WTC11 (cell line): ENCODE measurements around the gene FBH1. TPM values are rescaled to one million over a fixed set of nuclear protein-coding genes. Genes with fewer than 3 reads are reported as not detected.

Experiments
- ATAC-seq: fragments of 200-7000 bp; cut with Tn5 transposase; 2 replicates; pipeline ENCODE4 v1.10.0; 2021; ENCODE audit warnings: mild to moderate bottlenecking, moderate library complexity
- CTCF ChIA-PET: fragments of 300-600 bp; sonication (Branson Sonifier 250); formaldehyde crosslinking; loops from one replicate; lab custom pipeline; 2021; ENCODE audit warnings: antibody characterized with exemption; lab: Charles Lee
- POLR2A ChIA-PET: fragments of 350-600 bp; sonication (Branson Sonifier 250); formaldehyde crosslinking; loops from one replicate; lab custom pipeline; 2021; ENCODE audit warnings: antibody characterized with exemption; lab: Charles Lee
- DNase-seq: peaks from one replicate; pipeline ENCODE4 v3.0.0; 2021; ENCODE audit warnings: low spot score
- H3K27ac Mint-ChIP-seq: 2 replicates; pipeline ENCODE4 v1.8.0; 2021; ENCODE audit warnings: mixed read lengths
- H3K27me3 Mint-ChIP-seq: 2 replicates; pipeline ENCODE4 v1.8.0; 2021; ENCODE audit warnings: low read depth, mild to moderate bottlenecking, moderate library complexity, mixed read lengths
- H3K36me3 Mint-ChIP-seq: 2 replicates; pipeline ENCODE4 v1.8.0; 2021; ENCODE audit warnings: mixed read lengths
- H3K4me1 Mint-ChIP-seq: 2 replicates; pipeline ENCODE4 v1.8.0; 2022; ENCODE audit warnings: mixed read lengths
- H3K4me3 Mint-ChIP-seq: 2 replicates; pipeline ENCODE4 v1.8.0; 2021; ENCODE audit warnings: mild to moderate bottlenecking, moderate library complexity, mixed read lengths
- H3K9me3 Mint-ChIP-seq: 2 replicates; pipeline ENCODE4 v1.8.0; 2021; ENCODE audit warnings: mixed read lengths
- ATF1 ChIP-seq: sonication (generic); formaldehyde crosslinking; IDR thresholded peaks from 2 replicates; pipeline ENCODE4 v1.8.1; 2023; ENCODE audit warnings: mild to moderate bottlenecking, moderate library complexity, missing genetic modification reagents
- ATF6 ChIP-seq: sonication (generic); formaldehyde crosslinking; IDR thresholded peaks from 2 replicates; pipeline ENCODE4 v1.8.1; 2023; ENCODE audit warnings: mild to moderate bottlenecking, missing genetic modification reagents
- ESRRA ChIP-seq: sonication (generic); formaldehyde crosslinking; IDR thresholded peaks from 2 replicates; pipeline ENCODE4 v1.8.1; 2022; ENCODE audit warnings: mild to moderate bottlenecking, missing genetic modification reagents, borderline replicate concordance
- FOXK1 ChIP-seq: sonication (generic); formaldehyde crosslinking; IDR thresholded peaks from 2 replicates; pipeline ENCODE4 v1.8.0; 2022; ENCODE audit warnings: mild to moderate bottlenecking, moderate library complexity, missing genetic modification reagents
- MAX ChIP-seq: sonication (generic); formaldehyde crosslinking; IDR thresholded peaks from 2 replicates; pipeline ENCODE4 v1.8.0; 2022; ENCODE audit warnings: mild to moderate bottlenecking, missing genetic modification reagents
- MXD4 ChIP-seq: fragments of 250-450 bp; sonication (Bioruptor Pico); IDR thresholded peaks from 2 replicates; pipeline ENCODE4 v1.8.0; 2021; ENCODE audit warnings: mild to moderate bottlenecking, moderate library complexity, borderline replicate concordance
- NR1H2 ChIP-seq: sonication (generic); formaldehyde crosslinking; IDR thresholded peaks from 2 replicates; pipeline ENCODE4 v1.9.0; 2021; ENCODE audit warnings: mild to moderate bottlenecking, moderate library complexity, missing genetic modification reagents
- SMAD4 ChIP-seq: sonication (generic); formaldehyde crosslinking; IDR thresholded peaks from 2 replicates; pipeline ENCODE4 v1.8.0; 2022; ENCODE audit warnings: mild to moderate bottlenecking, missing genetic modification reagents
- SOX15 ChIP-seq: fragments of 250-450 bp; sonication (Bioruptor Pico); IDR thresholded peaks from 2 replicates; pipeline ENCODE4 v1.9.0; 2021; ENCODE audit warnings: mild to moderate bottlenecking
- SP1 ChIP-seq: sonication (generic); formaldehyde crosslinking; conservative IDR thresholded peaks from 2 replicates; pipeline ENCODE4 v1.8.1; 2022; ENCODE audit warnings: missing genetic modification reagents
- USF1 ChIP-seq: sonication (generic); formaldehyde crosslinking; IDR thresholded peaks from 2 replicates; pipeline ENCODE4 v1.8.0; 2022; ENCODE audit warnings: mild to moderate bottlenecking, missing genetic modification reagents
- ZNF263 ChIP-seq: sonication (generic); formaldehyde crosslinking; IDR thresholded peaks from 2 replicates; pipeline ENCODE4 v1.8.1; 2022; ENCODE audit warnings: low read depth, mild to moderate bottlenecking, moderate library complexity, missing genetic modification reagents
- ZNF423 ChIP-seq: fragments of 250-450 bp; sonication (Bioruptor Pico); IDR thresholded peaks from 2 replicates; pipeline ENCODE4 v2.1.2; 2022; ENCODE audit warnings: mild to moderate bottlenecking, moderate library complexity
- ZNF512 ChIP-seq: sonication (generic); formaldehyde crosslinking; IDR thresholded peaks from 2 replicates; pipeline ENCODE4 v1.8.1; 2022; ENCODE audit warnings: missing genetic modification reagents, borderline replicate concordance
- total RNA-seq: library from RNA; stranded (reverse); gene quantifications from 3 replicates; pipeline ENCODE4 v1.2.3, GENCODE V29; 2021
- TF ChIP-seq, protein P1 (sequence below): sonication (generic); formaldehyde crosslinking; IDR thresholded peaks from 2 replicates; pipeline ENCODE4 v1.8.1; 2022; ENCODE audit warnings: low read depth, missing genetic modification reagents, borderline replicate concordance
- TF ChIP-seq, protein P2 (sequence below): sonication (generic); formaldehyde crosslinking; IDR thresholded peaks from 2 replicates; pipeline ENCODE4 v1.8.1; 2022; ENCODE audit warnings: mild to moderate bottlenecking, moderate library complexity, missing genetic modification reagents
- TF ChIP-seq, protein P3 (sequence below): sonication (generic); formaldehyde crosslinking; IDR thresholded peaks from 2 replicates; pipeline ENCODE4 v1.8.1; 2023; ENCODE audit warnings: mild to moderate bottlenecking, missing genetic modification reagents, moderate library complexity
- TF ChIP-seq, protein P4 (sequence below): sonication (generic); formaldehyde crosslinking; IDR thresholded peaks from 2 replicates; pipeline ENCODE4 v1.8.1; 2022; ENCODE audit warnings: mild to moderate bottlenecking, missing genetic modification reagents, moderate library complexity, borderline replicate concordance
- TF ChIP-seq, protein P5 (sequence below): sonication (generic); formaldehyde crosslinking; IDR thresholded peaks from 2 replicates; pipeline ENCODE4 v1.8.1; 2023; ENCODE audit warnings: mild to moderate bottlenecking, missing genetic modification reagents, borderline replicate concordance
- TF ChIP-seq, protein P6 (sequence below): sonication (generic); formaldehyde crosslinking; IDR thresholded peaks from 2 replicates; pipeline ENCODE4 v1.8.0; 2023; ENCODE audit warnings: missing genetic modification reagents

The FBH1 gene
- total RNA-seq, 1 experiment from 2014 or later: 66.8 TPM

- H3K9me3 Mint-ChIP-seq: no peaks in the 10 kb centered on the region
- DNase-seq (no peak), ATAC-seq (no peak)
- H3K4me1 Mint-ChIP-seq: peaks cover 24% of the 10 kb centered on the region
- no peak overlapping the region for H3K27ac Mint-ChIP-seq
- H3K27me3 Mint-ChIP-seq: no peaks in the 10 kb centered on the region
- CTCF ChIA-PET: no interaction called here
- peaks cover 25% of the 10 kb centered on the region for H3K36me3 Mint-ChIP-seq
- no peak for TF ChIP-seq SP1
- TF ChIP-seq, protein P1, sequence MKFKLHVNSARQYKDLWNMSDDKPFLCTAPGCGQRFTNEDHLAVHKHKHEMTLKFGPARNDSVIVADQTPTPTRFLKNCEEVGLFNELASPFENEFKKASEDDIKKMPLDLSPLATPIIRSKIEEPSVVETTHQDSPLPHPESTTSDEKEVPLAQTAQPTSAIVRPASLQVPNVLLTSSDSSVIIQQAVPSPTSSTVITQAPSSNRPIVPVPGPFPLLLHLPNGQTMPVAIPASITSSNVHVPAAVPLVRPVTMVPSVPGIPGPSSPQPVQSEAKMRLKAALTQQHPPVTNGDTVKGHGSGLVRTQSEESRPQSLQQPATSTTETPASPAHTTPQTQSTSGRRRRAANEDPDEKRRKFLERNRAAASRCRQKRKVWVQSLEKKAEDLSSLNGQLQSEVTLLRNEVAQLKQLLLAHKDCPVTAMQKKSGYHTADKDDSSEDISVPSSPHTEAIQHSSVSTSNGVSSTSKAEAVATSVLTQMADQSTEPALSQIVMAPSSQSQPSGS: no peak
- no peak for TF ChIP-seq NR1H2 (CRISPR knock-in tag)
- TF ChIP-seq, protein P2, sequence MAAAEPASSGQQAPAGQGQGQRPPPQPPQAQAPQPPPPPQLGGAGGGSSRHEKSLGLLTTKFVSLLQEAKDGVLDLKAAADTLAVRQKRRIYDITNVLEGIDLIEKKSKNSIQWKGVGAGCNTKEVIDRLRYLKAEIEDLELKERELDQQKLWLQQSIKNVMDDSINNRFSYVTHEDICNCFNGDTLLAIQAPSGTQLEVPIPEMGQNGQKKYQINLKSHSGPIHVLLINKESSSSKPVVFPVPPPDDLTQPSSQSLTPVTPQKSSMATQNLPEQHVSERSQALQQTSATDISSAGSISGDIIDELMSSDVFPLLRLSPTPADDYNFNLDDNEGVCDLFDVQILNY: no peak
- TF ChIP-seq SMAD4 (CRISPR knock-in tag): no peak
- TF ChIP-seq, protein P3, sequence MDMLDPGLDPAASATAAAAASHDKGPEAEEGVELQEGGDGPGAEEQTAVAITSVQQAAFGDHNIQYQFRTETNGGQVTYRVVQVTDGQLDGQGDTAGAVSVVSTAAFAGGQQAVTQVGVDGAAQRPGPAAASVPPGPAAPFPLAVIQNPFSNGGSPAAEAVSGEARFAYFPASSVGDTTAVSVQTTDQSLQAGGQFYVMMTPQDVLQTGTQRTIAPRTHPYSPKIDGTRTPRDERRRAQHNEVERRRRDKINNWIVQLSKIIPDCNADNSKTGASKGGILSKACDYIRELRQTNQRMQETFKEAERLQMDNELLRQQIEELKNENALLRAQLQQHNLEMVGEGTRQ: no peak
- TF ChIP-seq ESRRA (CRISPR knock-in tag): no peak
- TF ChIP-seq, all 79 proteins: peak for 0
- H3K4me3 Mint-ChIP-seq: no peak overlapping the region
- POLR2A ChIA-PET: no interaction called here
These were observed 50.8 kb downstream of the FBH1 start for GRCh38 chr10:5940807-5941218.

- Mint-ChIP-seq H3K9me3 (no peaks in the 10 kb centered on the region), H3K27me3 (no peaks in the 10 kb centered on the region), H3K27ac (no peak overlapping the region), H3K4me1 (peaks cover 30% of the 10 kb centered on the region), H3K36me3 (peaks cover 20% of the 10 kb centered on the region), H3K4me3 (no peak overlapping the region)
- DNase-seq (no peak), ATAC-seq (no peak)
- POLR2A ChIA-PET: interaction anchor here (0.5 kb wide), 1 partner anchor 133 kb away, joined by 4 read pairs; no protein-coding TSS in a partner anchor
- CTCF ChIA-PET: interaction anchor here (1.8 kb wide), 1 partner anchor 51 kb away, joined by 5 read pairs; the partner anchor contains the start of genes ANKRD16 and FBH1
- TF ChIP-seq ZNF263 (CRISPR knock-in tag) (no peak), ATF6 (CRISPR knock-in tag) (no peak), USF1 (no peak), ZNF512 (CRISPR knock-in tag) (no peak), MXD4 (CRISPR knock-in tag) (no peak), ZNF423 (CRISPR knock-in tag) (no peak), FOXK1 (CRISPR knock-in tag) (no peak), MAX (CRISPR knock-in tag) (no peak), ATF1 (CRISPR knock-in tag) (no peak), SOX15 (CRISPR knock-in tag) (no peak)
- TF ChIP-seq, protein P4, sequence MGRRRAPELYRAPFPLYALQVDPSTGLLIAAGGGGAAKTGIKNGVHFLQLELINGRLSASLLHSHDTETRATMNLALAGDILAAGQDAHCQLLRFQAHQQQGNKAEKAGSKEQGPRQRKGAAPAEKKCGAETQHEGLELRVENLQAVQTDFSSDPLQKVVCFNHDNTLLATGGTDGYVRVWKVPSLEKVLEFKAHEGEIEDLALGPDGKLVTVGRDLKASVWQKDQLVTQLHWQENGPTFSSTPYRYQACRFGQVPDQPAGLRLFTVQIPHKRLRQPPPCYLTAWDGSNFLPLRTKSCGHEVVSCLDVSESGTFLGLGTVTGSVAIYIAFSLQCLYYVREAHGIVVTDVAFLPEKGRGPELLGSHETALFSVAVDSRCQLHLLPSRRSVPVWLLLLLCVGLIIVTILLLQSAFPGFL (CRISPR knock-in tag): no peak
- TF ChIP-seq, protein P5, sequence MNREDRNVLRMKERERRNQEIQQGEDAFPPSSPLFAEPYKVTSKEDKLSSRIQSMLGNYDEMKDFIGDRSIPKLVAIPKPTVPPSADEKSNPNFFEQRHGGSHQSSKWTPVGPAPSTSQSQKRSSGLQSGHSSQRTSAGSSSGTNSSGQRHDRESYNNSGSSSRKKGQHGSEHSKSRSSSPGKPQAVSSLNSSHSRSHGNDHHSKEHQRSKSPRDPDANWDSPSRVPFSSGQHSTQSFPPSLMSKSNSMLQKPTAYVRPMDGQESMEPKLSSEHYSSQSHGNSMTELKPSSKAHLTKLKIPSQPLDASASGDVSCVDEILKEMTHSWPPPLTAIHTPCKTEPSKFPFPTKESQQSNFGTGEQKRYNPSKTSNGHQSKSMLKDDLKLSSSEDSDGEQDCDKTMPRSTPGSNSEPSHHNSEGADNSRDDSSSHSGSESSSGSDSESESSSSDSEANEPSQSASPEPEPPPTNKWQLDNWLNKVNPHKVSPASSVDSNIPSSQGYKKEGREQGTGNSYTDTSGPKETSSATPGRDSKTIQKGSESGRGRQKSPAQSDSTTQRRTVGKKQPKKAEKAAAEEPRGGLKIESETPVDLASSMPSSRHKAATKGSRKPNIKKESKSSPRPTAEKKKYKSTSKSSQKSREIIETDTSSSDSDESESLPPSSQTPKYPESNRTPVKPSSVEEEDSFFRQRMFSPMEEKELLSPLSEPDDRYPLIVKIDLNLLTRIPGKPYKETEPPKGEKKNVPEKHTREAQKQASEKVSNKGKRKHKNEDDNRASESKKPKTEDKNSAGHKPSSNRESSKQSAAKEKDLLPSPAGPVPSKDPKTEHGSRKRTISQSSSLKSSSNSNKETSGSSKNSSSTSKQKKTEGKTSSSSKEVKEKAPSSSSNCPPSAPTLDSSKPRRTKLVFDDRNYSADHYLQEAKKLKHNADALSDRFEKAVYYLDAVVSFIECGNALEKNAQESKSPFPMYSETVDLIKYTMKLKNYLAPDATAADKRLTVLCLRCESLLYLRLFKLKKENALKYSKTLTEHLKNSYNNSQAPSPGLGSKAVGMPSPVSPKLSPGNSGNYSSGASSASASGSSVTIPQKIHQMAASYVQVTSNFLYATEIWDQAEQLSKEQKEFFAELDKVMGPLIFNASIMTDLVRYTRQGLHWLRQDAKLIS (CRISPR knock-in tag): no peak
- TF ChIP-seq, protein P6, sequence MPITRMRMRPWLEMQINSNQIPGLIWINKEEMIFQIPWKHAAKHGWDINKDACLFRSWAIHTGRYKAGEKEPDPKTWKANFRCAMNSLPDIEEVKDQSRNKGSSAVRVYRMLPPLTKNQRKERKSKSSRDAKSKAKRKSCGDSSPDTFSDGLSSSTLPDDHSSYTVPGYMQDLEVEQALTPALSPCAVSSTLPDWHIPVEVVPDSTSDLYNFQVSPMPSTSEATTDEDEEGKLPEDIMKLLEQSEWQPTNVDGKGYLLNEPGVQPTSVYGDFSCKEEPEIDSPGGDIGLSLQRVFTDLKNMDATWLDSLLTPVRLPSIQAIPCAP (CRISPR knock-in tag): no peak
These were observed 51.5 kb downstream of the FBH1 start for GRCh38 chr10:5941579-5941978.
